OCI-LY3 (cell line): ENCODE data around the gene MYO1E.

Experiments used
- H2AFZ ChIP-seq: fragments of 200-600, 300-600 bp; shearing (Covaris generic); 2 replicates; pipeline ENCODE4 v1.6.0; 2014; ENCODE audit warnings: antibody characterized with exemption, low read depth, low read length
- H3K27ac ChIP-seq: fragments of 200-600, 300-600 bp; sonication (generic); 2 replicates; pipeline ENCODE4 v1.5.1; 2014; ENCODE audit warnings: mild to moderate bottlenecking, low read length, moderate library complexity, mixed read lengths
- H3K27me3 ChIP-seq: fragments of 200-600, 300-600 bp; sonication (generic); 2 replicates; pipeline ENCODE4 v1.6.1; 2014; ENCODE audit warnings: low read depth, low read length, mixed read lengths
- H3K36me3 ChIP-seq: fragments of 200-600, 300-600 bp; sonication (generic); replicated peaks from 2 replicates; pipeline ENCODE3; 2014; ENCODE audit warnings: low read depth, low read length, mixed read lengths
- H3K4me1 ChIP-seq: fragments of 300-600, 200-600 bp; sonication (generic); 2 replicates; pipeline ENCODE4 v1.6.1; 2014; ENCODE audit warnings: low read length, mixed read lengths
- H3K4me2 ChIP-seq: fragments of 200-600, 300-600 bp; sonication (generic); 2 replicates; pipeline ENCODE4 v1.6.1; 2014; ENCODE audit warnings: low read length, mixed read lengths
- H3K4me3 ChIP-seq: fragments of 300-600, 200-600 bp; sonication (generic); 2 replicates; pipeline ENCODE4 v1.5.1; 2014; ENCODE audit warnings: antibody characterized with exemption, mild to moderate bottlenecking, low read length, moderate library complexity
- H3K79me2 ChIP-seq: fragments of 300-600, 200-600 bp; shearing (Covaris generic); 2 replicates; pipeline ENCODE4 v1.6.1; 2014; ENCODE audit warnings: mild to moderate bottlenecking, low read length, mixed read lengths
- H3K9ac ChIP-seq: fragments of 300-600, 200-600 bp; shearing (Covaris generic); 2 replicates; pipeline ENCODE4 v1.6.0; 2014; ENCODE audit warnings: mild to moderate bottlenecking, low read length, moderate library complexity
- H3K9me3 ChIP-seq: fragments of 200-600, 300-600 bp; shearing (Covaris generic); 2 replicates; pipeline ENCODE4 v1.6.1; 2014; ENCODE audit warnings: low read length, mixed read lengths; ENCODE audit not compliant: insufficient read depth
- H4K20me1 ChIP-seq: fragments of 200-600, 300-600 bp; sonication (generic); 2 replicates; pipeline ENCODE4 v1.6.1; 2016; ENCODE audit warnings: low read length, mixed read lengths; ENCODE audit not compliant: insufficient read depth
- EZH2phosphoT487 ChIP-seq: fragments of 200-600 bp; shearing (Covaris generic); IDR thresholded peaks from 2 replicates; pipeline ENCODE4 v1.6.1; 2018; ENCODE audit warnings: antibody characterized with exemption, mixed run types, low read depth
- TF ChIP-seq, protein P1 (sequence below): fragments of 200-600, 300-600 bp; sonication (generic); IDR thresholded peaks from 2 replicates; pipeline ENCODE4 v1.5.1; 2014; ENCODE audit warnings: antibody characterized with exemption, low read length, low read depth

MYO1E gene

DNA sequence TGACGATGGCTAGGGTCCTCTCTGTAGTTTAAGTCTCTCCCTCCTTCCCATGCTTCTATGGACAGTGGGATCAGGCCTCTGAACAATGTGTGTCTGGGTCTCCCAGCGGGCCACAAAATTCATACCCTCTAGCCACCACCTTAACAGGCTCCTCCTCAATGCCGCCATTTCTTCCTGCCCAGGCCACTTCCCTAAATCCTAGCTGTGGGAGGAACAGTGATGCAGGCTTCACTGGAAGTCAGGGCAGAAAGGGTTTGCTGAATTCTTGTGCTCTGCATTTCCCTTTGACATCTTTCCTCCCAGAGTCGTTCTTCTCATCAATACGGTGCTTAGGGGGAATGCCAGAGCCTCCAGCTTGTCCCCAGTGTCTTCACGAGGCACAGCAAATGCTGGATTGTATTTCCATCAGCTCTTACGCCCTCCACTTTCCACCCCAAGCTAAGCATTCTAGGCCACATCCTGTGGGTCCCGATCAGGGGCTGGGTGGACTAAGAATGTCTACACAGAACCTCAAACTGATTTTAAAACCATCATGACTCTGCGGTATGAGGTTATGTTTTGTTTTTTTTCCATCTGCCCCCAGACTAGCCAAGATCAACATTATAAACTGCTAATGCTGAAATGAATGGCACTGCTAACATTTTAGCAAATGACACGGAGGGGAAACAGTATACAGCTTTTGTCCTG is 177.9 kb downstream of the MYO1E start:
- H2AFZ ChIP-seq, result no peak overlapping the region
- H3K4me1 ChIP-seq, result no peaks in the 10 kb centered on the region
- H3K36me3 ChIP-seq, result peaks cover 9% of the 10 kb centered on the region
- no peaks in the 10 kb centered on the region for H3K27me3 ChIP-seq
- H3K4me2 ChIP-seq, result no peak overlapping the region
- H3K4me3 ChIP-seq, result no peak overlapping the region
- H4K20me1 ChIP-seq, result no peaks in the 10 kb centered on the region
- TF ChIP-seq EZH2phosphoT487, result no peak
- TF ChIP-seq, protein P1, sequence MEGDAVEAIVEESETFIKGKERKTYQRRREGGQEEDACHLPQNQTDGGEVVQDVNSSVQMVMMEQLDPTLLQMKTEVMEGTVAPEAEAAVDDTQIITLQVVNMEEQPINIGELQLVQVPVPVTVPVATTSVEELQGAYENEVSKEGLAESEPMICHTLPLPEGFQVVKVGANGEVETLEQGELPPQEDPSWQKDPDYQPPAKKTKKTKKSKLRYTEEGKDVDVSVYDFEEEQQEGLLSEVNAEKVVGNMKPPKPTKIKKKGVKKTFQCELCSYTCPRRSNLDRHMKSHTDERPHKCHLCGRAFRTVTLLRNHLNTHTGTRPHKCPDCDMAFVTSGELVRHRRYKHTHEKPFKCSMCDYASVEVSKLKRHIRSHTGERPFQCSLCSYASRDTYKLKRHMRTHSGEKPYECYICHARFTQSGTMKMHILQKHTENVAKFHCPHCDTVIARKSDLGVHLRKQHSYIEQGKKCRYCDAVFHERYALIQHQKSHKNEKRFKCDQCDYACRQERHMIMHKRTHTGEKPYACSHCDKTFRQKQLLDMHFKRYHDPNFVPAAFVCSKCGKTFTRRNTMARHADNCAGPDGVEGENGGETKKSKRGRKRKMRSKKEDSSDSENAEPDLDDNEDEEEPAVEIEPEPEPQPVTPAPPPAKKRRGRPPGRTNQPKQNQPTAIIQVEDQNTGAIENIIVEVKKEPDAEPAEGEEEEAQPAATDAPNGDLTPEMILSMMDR, result no peak
- no peak overlapping the region for H3K27ac ChIP-seq
- no peak overlapping the region for H3K9ac ChIP-seq
- no peaks in the 10 kb centered on the region for H3K79me2 ChIP-seq
- no peaks in the 10 kb centered on the region for H3K9me3 ChIP-seq

GRCh38 chr15:59191855-59192237 is 180.8 kb downstream of the MYO1E start:
- Histone ChIP-seq H3K9ac (no peak overlapping the region), H3K4me2 (no peak overlapping the region), H2AFZ (no peak overlapping the region), H3K27ac (no peak overlapping the region), H3K9me3 (no peaks in the 10 kb centered on the region), H3K36me3 (peaks cover 15% of the 10 kb centered on the region), H3K4me3 (no peak overlapping the region), H3K79me2 (no peaks in the 10 kb centered on the region), H3K27me3 (no peaks in the 10 kb centered on the region), H3K4me1 (no peaks in the 10 kb centered on the region), H4K20me1 (no peaks in the 10 kb centered on the region)
- no peak for TF ChIP-seq EZH2phosphoT487

GRCh38 chr15:59190291-59190690 is 182.4 kb downstream of the MYO1E start:
- Histone ChIP-seq H3K4me3 (no peak overlapping the region), H3K9me3 (no peaks in the 10 kb centered on the region), H2AFZ (no peak overlapping the region), H4K20me1 (no peaks in the 10 kb centered on the region), H3K4me1 (no peaks in the 10 kb centered on the region), H3K79me2 (no peaks in the 10 kb centered on the region), H3K4me2 (no peak overlapping the region), H3K9ac (no peak overlapping the region), H3K27me3 (no peaks in the 10 kb centered on the region), H3K27ac (no peak overlapping the region), H3K36me3 (peaks cover 15% of the 10 kb centered on the region)
- TF ChIP-seq EZH2phosphoT487, result no peak
- TF ChIP-seq, protein P1, result no peak

DNA sequence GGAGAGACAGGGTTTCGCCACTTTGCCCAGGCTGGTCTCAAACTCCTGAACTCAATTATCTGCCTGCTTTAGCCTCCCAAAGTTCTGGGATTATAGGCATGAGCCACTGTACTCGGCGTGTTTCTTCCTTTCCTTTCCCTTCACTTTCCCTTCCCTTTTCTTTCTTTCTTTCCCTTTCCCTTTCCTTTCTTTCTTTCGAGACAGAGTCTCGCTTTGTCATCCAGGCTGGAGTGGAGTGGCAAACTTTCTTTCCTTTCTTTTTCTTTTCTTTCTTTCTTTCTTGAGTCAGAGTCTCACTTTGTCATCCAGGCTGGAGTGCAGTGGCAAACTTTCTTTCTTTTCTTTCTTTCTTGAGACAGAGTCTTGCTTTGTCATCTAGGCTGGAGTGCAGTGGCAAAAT is 183.4 kb downstream of the MYO1E start:
- H3K9me3 ChIP-seq, result no peaks in the 10 kb centered on the region
- TF ChIP-seq, protein P1, result no peak
- TF ChIP-seq EZH2phosphoT487, result no peak
- H3K4me3 ChIP-seq, result no peak overlapping the region
- no peak overlapping the region for H3K9ac ChIP-seq
- H2AFZ ChIP-seq, result no peak overlapping the region
- no peaks in the 10 kb centered on the region for H3K27me3 ChIP-seq
- no peaks in the 10 kb centered on the region for H3K79me2 ChIP-seq
- no peak overlapping the region for H3K4me2 ChIP-seq
- no peaks in the 10 kb centered on the region for H3K4me1 ChIP-seq
- no peaks in the 10 kb centered on the region for H4K20me1 ChIP-seq
- H3K27ac ChIP-seq, result no peak overlapping the region
- H3K36me3 ChIP-seq, result peaks cover 9% of the 10 kb centered on the region
